Measurements from ENCODE around the gene A2M. TPM values are rescaled to one million over a fixed set of nuclear protein-coding genes. Genes with fewer than 3 reads are reported as not detected.

A2M gene
- total RNA-seq, 4 donors from 2014 or later, result 66.2 to 136 (median 96.5) TPM

GRCh38 chr12:9030776-9031175 is 84.9 kb downstream of the A2M start:
- in situ Hi-C loops (cut with MboI; ENCODE audit: low pct_ligation_motif_present in 1 of 4, low pct_unique_long_range_greater_than_20kb in 1 of 4, low sequenced_read_pairs in 3 of 4), result loop anchor here in 2 of 4 donors (25.0 kb wide), 1 partner anchor 343 kb away; the partner anchor contains the start of gene RIMKLB (in 2 of the 2)
- H3K4me3 ChIP-seq, result no peak overlapping the region

GRCh38 chr12:9027161-9028059 is 88.3 kb downstream of the A2M start:
- in situ Hi-C loops (cut with MboI; ENCODE audit: low pct_ligation_motif_present in 1 of 4, low pct_unique_long_range_greater_than_20kb in 1 of 4, low sequenced_read_pairs in 3 of 4) (loop anchor here in 2 of 4 donors (25.0 kb wide), 1 partner anchor 340 kb away; the partner anchor contains the start of gene RIMKLB (in 2 of the 2)), intact Hi-C loops (cut with DNase I; ENCODE audit: low total_unique reads) (no loop called here)
- no peak for DNase-seq
- TF ChIP-seq POLR2A (IDR thresholded peaks at IDR 0.05), result no peak
- TF ChIP-seq EP300 (IDR thresholded peaks at IDR 0.05; ENCODE audit: low read depth), result no peak
- no peak for TF ChIP-seq POLR2AphosphoS5 (IDR thresholded peaks at IDR 0.05)
- no peak for TF ChIP-seq CTCF (IDR thresholded peaks at IDR 0.05)
- H3K4me1 ChIP-seq, result no peaks in the 10 kb centered on the region
- WGBS, 2 donors (ENCODE audit: low coverage in 1 of 2), result 87 to 92% methylated on average over 6 to 7 of the region's 7 CpGs
- H3K27me3 ChIP-seq, result no peaks in the 10 kb centered on the region
- H3K9me3 ChIP-seq, result no peaks in the 10 kb centered on the region
- H3K27ac ChIP-seq, result no peak overlapping the region
- H3K36me3 ChIP-seq, result no peaks in the 10 kb centered on the region
- H3K4me3 ChIP-seq, result no peak overlapping the region

More at GRCh38 chr12:9030776-9031175, 84.9 kb downstream of the A2M start:
- TF ChIP-seq POLR2AphosphoS5 (IDR thresholded peaks at IDR 0.05) (no peak), POLR2A (IDR thresholded peaks at IDR 0.05) (no peak), EP300 (IDR thresholded peaks at IDR 0.05; ENCODE audit: low read depth) (no peak), CTCF (IDR thresholded peaks at IDR 0.05) (no peak)
- DNase-seq, result no peak
- Histone ChIP-seq H3K27ac (no peak overlapping the region), H3K9me3 (no peaks in the 10 kb centered on the region), H3K36me3 (no peaks in the 10 kb centered on the region), H3K27me3 (no peaks in the 10 kb centered on the region), H3K4me1 (no peaks in the 10 kb centered on the region)
- WGBS, 2 donors (ENCODE audit: low coverage in 1 of 2), result 53 to 63% methylated on average over 2 of the region's 2 CpGs
- intact Hi-C loops (cut with DNase I; ENCODE audit: low total_unique reads), result loop anchor here (10.0 kb wide), 1 partner anchor 76 kb away; no protein-coding TSS in a partner anchor

GRCh38 chr12:9024512-9024911 is 91.2 kb downstream of the A2M start:
- Histone ChIP-seq H3K4me3 (no peak overlapping the region), H3K4me1 (no peaks in the 10 kb centered on the region), H3K27ac (peak overlapping the region in 1 of 4 donors; percentile 23), H3K9me3 (no peaks in the 10 kb centered on the region), H3K27me3 (no peaks in the 10 kb centered on the region), H3K36me3 (no peaks in the 10 kb centered on the region)
- TF ChIP-seq CTCF (IDR thresholded peaks at IDR 0.05) (no peak), EP300 (IDR thresholded peaks at IDR 0.05; ENCODE audit: low read depth) (no peak), POLR2AphosphoS5 (IDR thresholded peaks at IDR 0.05) (no peak), POLR2A (IDR thresholded peaks at IDR 0.05) (no peak)
- no peak for DNase-seq
- intact Hi-C loops (cut with DNase I; ENCODE audit: low total_unique reads) (no loop called here), in situ Hi-C loops (cut with MboI; ENCODE audit: low pct_ligation_motif_present in 1 of 4, low pct_unique_long_range_greater_than_20kb in 1 of 4, low sequenced_read_pairs in 3 of 4) (no loop called here)
- 79 to 85% methylated on average over 2 of the region's 2 CpGs for WGBS, 2 donors (ENCODE audit: low coverage in 1 of 2)

GRCh38 chr12:9022592-9022991 is 93.1 kb downstream of the A2M start:
- intact Hi-C loops (cut with DNase I; ENCODE audit: low total_unique reads) (no loop called here), in situ Hi-C loops (cut with MboI; ENCODE audit: low pct_ligation_motif_present in 1 of 4, low pct_unique_long_range_greater_than_20kb in 1 of 4, low sequenced_read_pairs in 3 of 4) (no loop called here)
- WGBS, 2 donors (ENCODE audit: low coverage in 1 of 2), result 80 to 83% methylated on average over 1 to 2 of the region's 2 CpGs
- Histone ChIP-seq H3K27me3 (no peaks in the 10 kb centered on the region), H3K36me3 (no peaks in the 10 kb centered on the region), H3K4me3 (no peak overlapping the region), H3K27ac (no peak overlapping the region), H3K9me3 (peaks cover 0 to under 1% of the 10 kb centered on the region in 2 donors), H3K4me1 (no peaks in the 10 kb centered on the region)
- no peak for DNase-seq
- no peak for TF ChIP-seq POLR2A (IDR thresholded peaks at IDR 0.05)
- no peak for TF ChIP-seq POLR2AphosphoS5 (IDR thresholded peaks at IDR 0.05)
- no peak for TF ChIP-seq EP300 (IDR thresholded peaks at IDR 0.05; ENCODE audit: low read depth)
- no peak for TF ChIP-seq CTCF (IDR thresholded peaks at IDR 0.05)

Measured in transverse colon (tissue), 4 donors.